Astrocyte of the spinal cord (primary cell): ENCODE results near the gene MPC1L.

Experiments
- DNase-seq: peaks from one replicate; pipeline ENCODE4 v3.0.0; 2011; ENCODE audit warnings: low read depth, low spot score
- H3K4me3 ChIP-seq: 2 replicates; pipeline ENCODE4 v1.5.1; 2011; ENCODE audit warnings: low read depth, mild to moderate bottlenecking, low read length, moderate library complexity
- CTCF ChIP-seq: IDR thresholded peaks from 2 replicates; pipeline ENCODE4 v1.5.1; 2012; ENCODE audit warnings: low read depth, mild to moderate bottlenecking, low read length, inconsistent platforms
- in situ Hi-C: cut with HindIII; loops from 2 replicates; pipeline ENCODE4 v1.10.0; 2017; ENCODE audit warnings: low sequenced_read_pairs

The MPC1L gene

DNA sequence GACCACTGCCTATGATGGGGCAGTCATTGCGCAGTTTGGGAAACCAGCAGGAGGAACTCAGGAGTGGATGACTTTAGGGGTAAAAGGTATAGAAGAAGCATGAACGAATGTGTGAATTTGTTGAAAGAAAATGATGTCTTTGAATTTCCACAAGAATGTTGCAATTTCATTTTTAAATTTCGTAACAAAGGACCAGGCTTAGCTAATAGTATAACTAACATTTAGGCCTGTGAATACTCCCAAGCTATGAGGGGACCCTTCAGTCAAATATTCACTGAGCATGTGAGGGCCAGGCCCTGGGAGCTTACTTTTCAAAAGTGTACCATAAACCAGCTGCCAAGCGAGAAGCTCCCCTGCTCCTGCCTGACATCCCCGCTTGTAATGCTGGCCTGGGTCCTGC lies 5.3 kb downstream of the MPC1L start:
- DNase-seq = no peak
- TF ChIP-seq CTCF = no peak
- H3K4me3 ChIP-seq = no peak overlapping the region
- in situ Hi-C loops = no loop called here

DNA sequence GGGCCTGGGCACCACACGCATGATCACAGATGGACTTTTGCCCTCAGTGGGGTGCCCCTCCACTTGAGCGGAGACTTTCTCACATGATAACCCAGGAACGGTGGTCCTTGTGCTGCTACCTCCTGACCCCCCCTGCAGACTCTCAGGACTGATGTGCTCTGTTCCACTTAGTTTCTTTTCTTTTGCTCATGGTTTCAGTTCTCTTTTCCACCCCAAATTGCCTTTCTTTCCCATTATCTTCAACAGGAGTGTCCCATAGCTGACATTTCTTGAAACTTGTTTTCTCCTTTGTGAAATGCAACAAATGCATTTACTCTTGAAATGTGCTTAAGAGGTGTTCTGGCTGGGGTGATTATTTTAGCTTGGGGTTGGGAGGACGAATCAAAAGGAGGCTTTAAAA lies 9.0 kb downstream of the MPC1L start:
- no peak for DNase-seq
- no peak overlapping the region for H3K4me3 ChIP-seq
- in situ Hi-C loops = no loop called here
- no peak for TF ChIP-seq CTCF

GRCh38 chrX:40637687-40638086 lies 14.5 kb downstream of the MPC1L start:
- no peak for DNase-seq
- no peak for TF ChIP-seq CTCF
- in situ Hi-C loops = no loop called here

DNA sequence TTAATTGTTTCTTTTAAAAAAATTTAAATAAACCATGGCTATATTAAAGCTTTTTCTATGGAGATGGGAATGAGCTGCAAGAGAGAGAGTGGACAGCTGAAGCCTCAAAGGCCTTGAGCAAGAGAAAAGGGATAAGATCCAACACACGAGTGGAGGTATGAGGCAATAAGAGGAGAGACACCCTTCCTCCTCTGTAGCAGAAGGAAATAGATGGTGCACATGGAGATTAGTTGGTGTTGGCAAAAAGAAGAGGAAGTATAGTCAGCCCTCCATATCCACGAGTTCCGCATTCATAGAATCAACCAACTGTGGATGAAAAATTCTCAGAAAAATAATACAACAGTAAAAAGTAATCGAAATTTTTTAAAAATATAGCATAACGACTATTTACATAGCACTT lies 20.9 kb downstream of the MPC1L start:
- no peak overlapping the region for H3K4me3 ChIP-seq
- in situ Hi-C loops = no loop called here
- no peak for TF ChIP-seq CTCF
- no peak for DNase-seq

More at GRCh38 chrX:40637687-40638086, 14.5 kb downstream of the MPC1L start:
- no peak overlapping the region for H3K4me3 ChIP-seq

GRCh38 chrX:40644821-40645358 lies 21.7 kb downstream of the MPC1L start:
- H3K4me3 ChIP-seq = peak overlapping the region; percentile 16
- no peak for TF ChIP-seq CTCF
- peak; percentile 62 for DNase-seq
- in situ Hi-C loops = no loop called here

- in situ Hi-C loops = no loop called here
Measured at GRCh38 chrX:40646489-40647306, 23.5 kb downstream of the MPC1L start.

More at GRCh38 chrX:40646489-40647306, 23.5 kb downstream of the MPC1L start:
- peak overlapping the region; percentile 75 for H3K4me3 ChIP-seq
- peak; percentile 14 for DNase-seq
- TF ChIP-seq CTCF = no peak
